Measurements from ENCODE around the gene LDB3. TPM values are rescaled to one million over a fixed set of nuclear protein-coding genes. Genes with fewer than 3 reads are reported as not detected.

The LDB3 gene
- total RNA-seq, 2 experiments from 2014 or later, result 0.05 to 0.08 TPM

DNA sequence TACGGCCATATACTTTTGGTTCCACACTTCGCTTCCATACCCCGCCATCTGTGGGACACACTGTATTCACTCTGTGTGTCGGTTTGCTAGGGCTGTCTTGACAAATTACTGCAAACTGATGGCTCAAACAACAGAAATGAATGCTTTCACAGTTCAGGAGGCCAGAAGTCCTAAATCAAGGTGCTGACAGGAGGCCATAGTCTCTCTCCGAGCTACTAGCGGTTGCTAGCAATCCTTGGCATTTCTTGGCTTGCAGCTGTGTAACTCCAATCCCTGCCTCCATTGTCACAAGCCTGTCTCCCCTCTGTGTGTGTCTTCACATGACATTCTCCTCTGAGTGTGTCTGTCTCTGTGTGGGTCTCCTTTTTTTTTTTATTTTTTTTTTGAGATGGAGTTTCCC lies 59.2 kb downstream of the LDB3 start:
- H3K27ac Mint-ChIP-seq, result no peak overlapping the region
- CTCF ChIA-PET, result no interaction called here
- intact Hi-C loops (cut with DNase I, micrococcal nuclease), result no loop called here
- H3K27ac ChIP-seq (ENCODE audit: low read depth in 1 of 2, low read length in 2 of 2), result no peak overlapping the region
- H3K9me3 ChIP-seq (ENCODE audit: control insufficient read depth in 1 of 2, insufficient read depth in 1 of 2, low read length in 2 of 2), result no peaks in the 10 kb centered on the region
- peaks cover 0 to 2% of the 10 kb centered on the region in 2 experiments for H3K27me3 ChIP-seq (ENCODE audit: control insufficient read depth in 1 of 2, insufficient read depth in 2 of 2, low read length in 2 of 2)
- H3K4me3 ChIP-seq (ENCODE audit: low read length), result no peak overlapping the region
- peaks cover 9% of the 10 kb centered on the region for H3K4me1 ChIP-seq (ENCODE audit: insufficient read depth, low read length)
- DNase-seq (no peak), ATAC-seq (ENCODE audit: poor library complexity) (no peak)
- no peaks in the 10 kb centered on the region for H3K36me3 ChIP-seq (ENCODE audit: insufficient read depth, low read length)
- no peaks in the 10 kb centered on the region for H3K36me3 Mint-ChIP-seq (ENCODE audit: low read depth)
- TF ChIP-seq CTCF (IDR thresholded peaks at IDR 0.05), result no peak
- H3K9me3 Mint-ChIP-seq, result no peaks in the 10 kb centered on the region
- POLR2A ChIA-PET, result no interaction called here
- H3K27me3 Mint-ChIP-seq, result peaks cover 9% of the 10 kb centered on the region
- H3K4me3 Mint-ChIP-seq, result no peak overlapping the region
- peaks cover 5% of the 10 kb centered on the region for H3K4me1 Mint-ChIP-seq (ENCODE audit: low read depth)

DNA sequence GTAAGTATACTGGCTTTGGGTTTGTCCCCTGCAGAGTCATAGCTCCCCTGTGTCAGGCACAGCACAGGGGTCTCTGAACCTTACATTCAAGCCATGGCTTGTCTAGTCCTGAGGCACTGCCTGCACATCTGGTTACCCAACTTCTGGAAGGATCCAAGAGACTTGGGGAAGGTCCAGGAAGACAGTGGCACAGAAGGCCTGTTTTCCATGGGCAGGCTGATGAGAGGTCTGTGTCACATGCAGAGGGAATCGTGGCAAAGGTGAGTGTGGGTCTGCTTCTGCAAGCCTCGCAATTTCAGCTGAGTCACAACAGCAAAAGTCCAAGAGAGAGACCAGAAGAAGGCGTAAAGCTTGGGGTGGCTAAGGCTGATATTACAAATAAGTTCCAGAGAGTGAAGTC lies 59.7 kb downstream of the LDB3 start:
- ChIA-PET POLR2A (no interaction called here), CTCF (no interaction called here)
- no peak for TF ChIP-seq CTCF (IDR thresholded peaks at IDR 0.05)
- Histone ChIP-seq H3K27ac (ENCODE audit: low read depth in 1 of 2, low read length in 2 of 2) (no peak overlapping the region), H3K9me3 (ENCODE audit: control insufficient read depth in 1 of 2, insufficient read depth in 1 of 2, low read length in 2 of 2) (no peaks in the 10 kb centered on the region), H3K4me1 (ENCODE audit: insufficient read depth, low read length) (peaks cover 5% of the 10 kb centered on the region), H3K27me3 (ENCODE audit: control insufficient read depth in 1 of 2, insufficient read depth in 2 of 2, low read length in 2 of 2) (peaks cover 0 to 2% of the 10 kb centered on the region in 2 experiments), H3K36me3 (ENCODE audit: insufficient read depth, low read length) (no peaks in the 10 kb centered on the region), H3K4me3 (ENCODE audit: low read length) (no peak overlapping the region)
- Mint-ChIP-seq H3K4me1 (ENCODE audit: low read depth) (peaks cover 4% of the 10 kb centered on the region), H3K36me3 (ENCODE audit: low read depth) (no peaks in the 10 kb centered on the region), H3K27me3 (peaks cover 9% of the 10 kb centered on the region), H3K9me3 (no peaks in the 10 kb centered on the region), H3K4me3 (no peak overlapping the region), H3K27ac (no peak overlapping the region)
- DNase-seq (no peak), ATAC-seq (ENCODE audit: poor library complexity) (no peak)
- intact Hi-C loops (cut with DNase I, micrococcal nuclease), result no loop called here

GRCh38 chr10:86729677-86730076 lies 61.4 kb downstream of the LDB3 start:
- no peaks in the 10 kb centered on the region for H3K9me3 Mint-ChIP-seq
- no peak for ATAC-seq (ENCODE audit: poor library complexity)
- Histone ChIP-seq H3K36me3 (ENCODE audit: insufficient read depth, low read length) (no peaks in the 10 kb centered on the region), H3K27ac (ENCODE audit: low read depth in 1 of 2, low read length in 2 of 2) (no peak overlapping the region), H3K4me1 (ENCODE audit: insufficient read depth, low read length) (no peaks in the 10 kb centered on the region), H3K4me3 (ENCODE audit: low read length) (no peak overlapping the region), H3K27me3 (ENCODE audit: control insufficient read depth in 1 of 2, insufficient read depth in 2 of 2, low read length in 2 of 2) (peaks cover 0 to 2% of the 10 kb centered on the region in 2 experiments), H3K9me3 (ENCODE audit: control insufficient read depth in 1 of 2, insufficient read depth in 1 of 2, low read length in 2 of 2) (no peaks in the 10 kb centered on the region)
- H3K4me1 Mint-ChIP-seq (ENCODE audit: low read depth), result no peaks in the 10 kb centered on the region
- H3K27ac Mint-ChIP-seq, result no peak overlapping the region
- H3K27me3 Mint-ChIP-seq, result peaks cover 9% of the 10 kb centered on the region
- intact Hi-C loops (cut with DNase I, micrococcal nuclease), result no loop called here
- H3K36me3 Mint-ChIP-seq (ENCODE audit: low read depth), result no peaks in the 10 kb centered on the region
- ChIA-PET CTCF (no interaction called here), POLR2A (no interaction called here)
- TF ChIP-seq CTCF (IDR thresholded peaks at IDR 0.05), result no peak
- no peak overlapping the region for H3K4me3 Mint-ChIP-seq
- DNase-seq, result no peak

Data from CD4-positive, alpha-beta T cell (primary cell).